Measurements from ENCODE around the gene BRS3. TPM values are rescaled to one million over a fixed set of nuclear protein-coding genes. Genes with fewer than 3 reads are reported as not detected.

BRS3 gene
- total RNA-seq, 1 donor from 2014 or later = not detected

DNA sequence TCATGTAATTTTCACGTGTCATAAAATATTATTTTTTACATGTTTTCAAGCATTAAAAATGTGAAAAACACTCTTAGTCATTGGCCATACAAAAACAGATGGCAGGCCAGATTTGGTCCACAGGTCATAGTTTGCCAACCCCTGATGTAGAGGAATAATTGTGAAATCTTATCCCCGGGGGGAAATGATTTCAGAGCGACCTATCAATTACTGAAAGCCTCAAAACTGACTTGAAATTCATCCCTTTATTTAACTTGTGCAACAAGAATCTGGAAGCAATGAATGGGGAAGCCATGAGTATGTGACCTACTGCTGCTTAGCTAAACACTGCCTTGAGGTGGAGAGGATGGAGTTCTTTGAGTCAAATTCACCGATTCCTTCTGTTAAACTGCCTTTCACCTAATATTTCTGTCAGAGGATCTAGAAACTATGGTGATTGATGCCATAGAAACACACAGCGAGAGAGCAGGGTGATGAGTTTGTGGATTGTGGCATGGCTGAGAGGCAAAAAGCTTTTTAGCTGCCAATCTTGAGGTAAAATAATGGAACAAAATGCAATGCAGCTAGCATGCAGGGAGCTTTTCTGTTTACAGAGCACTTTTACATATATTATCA is 30.3 kb upstream of the BRS3 start:
- no peaks in the 10 kb centered on the region for H3K4me1 ChIP-seq
- DNase-seq (ENCODE audit: extremely low spot score in 2 of 2) = no peak

DNA sequence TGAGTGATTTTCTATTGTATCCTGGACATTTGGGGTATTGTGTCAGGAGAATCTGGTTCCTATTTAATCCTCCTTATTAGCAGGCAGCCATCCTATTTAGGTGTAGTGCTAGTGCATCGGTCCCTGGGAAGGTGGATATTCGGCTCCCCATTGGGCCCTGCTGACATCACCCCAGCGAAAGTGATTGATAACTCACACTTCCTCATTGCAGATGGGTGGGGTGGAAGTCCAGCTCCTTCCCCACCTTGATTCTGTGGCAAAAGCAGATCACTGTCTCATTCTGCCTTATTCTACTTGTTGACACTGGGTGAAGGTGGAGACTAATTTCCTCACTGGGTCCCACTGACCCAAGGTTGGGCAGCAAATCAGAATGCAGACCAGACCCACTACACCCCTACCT is 23.2 kb upstream of the BRS3 start:
- H3K4me1 ChIP-seq = no peaks in the 10 kb centered on the region
- no peaks in the 10 kb centered on the region for H3K27me3 ChIP-seq
- no peak overlapping the region for H3K27ac ChIP-seq
- TF ChIP-seq, protein P1, sequence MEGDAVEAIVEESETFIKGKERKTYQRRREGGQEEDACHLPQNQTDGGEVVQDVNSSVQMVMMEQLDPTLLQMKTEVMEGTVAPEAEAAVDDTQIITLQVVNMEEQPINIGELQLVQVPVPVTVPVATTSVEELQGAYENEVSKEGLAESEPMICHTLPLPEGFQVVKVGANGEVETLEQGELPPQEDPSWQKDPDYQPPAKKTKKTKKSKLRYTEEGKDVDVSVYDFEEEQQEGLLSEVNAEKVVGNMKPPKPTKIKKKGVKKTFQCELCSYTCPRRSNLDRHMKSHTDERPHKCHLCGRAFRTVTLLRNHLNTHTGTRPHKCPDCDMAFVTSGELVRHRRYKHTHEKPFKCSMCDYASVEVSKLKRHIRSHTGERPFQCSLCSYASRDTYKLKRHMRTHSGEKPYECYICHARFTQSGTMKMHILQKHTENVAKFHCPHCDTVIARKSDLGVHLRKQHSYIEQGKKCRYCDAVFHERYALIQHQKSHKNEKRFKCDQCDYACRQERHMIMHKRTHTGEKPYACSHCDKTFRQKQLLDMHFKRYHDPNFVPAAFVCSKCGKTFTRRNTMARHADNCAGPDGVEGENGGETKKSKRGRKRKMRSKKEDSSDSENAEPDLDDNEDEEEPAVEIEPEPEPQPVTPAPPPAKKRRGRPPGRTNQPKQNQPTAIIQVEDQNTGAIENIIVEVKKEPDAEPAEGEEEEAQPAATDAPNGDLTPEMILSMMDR (IDR thresholded peaks at IDR 0.05) = no peak
- TF ChIP-seq POLR2A (IDR thresholded peaks at IDR 0.05) = no peak
- TF ChIP-seq POLR2AphosphoS5 (IDR thresholded peaks at IDR 0.05; ENCODE audit: insufficient read depth in 1 of 2, low read depth in 1 of 2) = no peak
- intact Hi-C loops (cut with DNase I) = no loop called here
- no peak for DNase-seq (ENCODE audit: extremely low spot score in 2 of 2)
- no peak overlapping the region for H3K4me3 ChIP-seq
- no peaks in the 10 kb centered on the region for H3K36me3 ChIP-seq
- no peaks in the 10 kb centered on the region for H3K9me3 ChIP-seq

More for the DNA sequence above, 30.3 kb upstream of the BRS3 start:
- TF ChIP-seq, protein P1 (IDR thresholded peaks at IDR 0.05) = no peak
- TF ChIP-seq POLR2AphosphoS5 (IDR thresholded peaks at IDR 0.05; ENCODE audit: insufficient read depth in 1 of 2, low read depth in 1 of 2) (no peak), POLR2A (IDR thresholded peaks at IDR 0.05) (no peak)
- Histone ChIP-seq H3K4me3 (no peak overlapping the region), H3K9me3 (no peaks in the 10 kb centered on the region), H3K27ac (no peak overlapping the region), H3K27me3 (no peaks in the 10 kb centered on the region), H3K36me3 (no peaks in the 10 kb centered on the region)
- intact Hi-C loops (cut with DNase I) = no loop called here

- Histone ChIP-seq H3K9me3 (no peaks in the 10 kb centered on the region), H3K4me3 (no peak overlapping the region), H3K27me3 (no peaks in the 10 kb centered on the region), H3K4me1 (no peaks in the 10 kb centered on the region), H3K36me3 (no peaks in the 10 kb centered on the region), H3K27ac (no peak overlapping the region)
- intact Hi-C loops (cut with DNase I) = no loop called here
- TF ChIP-seq, protein P1 (IDR thresholded peaks at IDR 0.05) = no peak
- no peak for TF ChIP-seq POLR2AphosphoS5 (IDR thresholded peaks at IDR 0.05; ENCODE audit: insufficient read depth in 1 of 2, low read depth in 1 of 2)
- no peak for TF ChIP-seq POLR2A (IDR thresholded peaks at IDR 0.05)
- DNase-seq (ENCODE audit: extremely low spot score in 2 of 2) = no peak
These were observed 20.4 kb upstream of the BRS3 start for GRCh38 chrX:136467303-136467702.

GRCh38 chrX:136468391-136469103 is 19.2 kb upstream of the BRS3 start:
- TF ChIP-seq POLR2A (IDR thresholded peaks at IDR 0.05) (no peak), POLR2AphosphoS5 (IDR thresholded peaks at IDR 0.05; ENCODE audit: insufficient read depth in 1 of 2, low read depth in 1 of 2) (no peak)
- TF ChIP-seq, protein P1 (IDR thresholded peaks at IDR 0.05) = no peak
- H3K4me1 ChIP-seq = no peaks in the 10 kb centered on the region
- intact Hi-C loops (cut with DNase I) = no loop called here

GRCh38 chrX:136473663-136474062 is 14.1 kb upstream of the BRS3 start:
- no peaks in the 10 kb centered on the region for H3K9me3 ChIP-seq
- no peaks in the 10 kb centered on the region for H3K36me3 ChIP-seq
- H3K27ac ChIP-seq = no peak overlapping the region
- no peak overlapping the region for H3K4me3 ChIP-seq
- DNase-seq (ENCODE audit: extremely low spot score in 2 of 2) = no peak
- no peak for TF ChIP-seq POLR2A (IDR thresholded peaks at IDR 0.05)
- TF ChIP-seq POLR2AphosphoS5 (IDR thresholded peaks at IDR 0.05; ENCODE audit: insufficient read depth in 1 of 2, low read depth in 1 of 2) = no peak
- TF ChIP-seq, protein P1 (IDR thresholded peaks at IDR 0.05) = no peak
- no peaks in the 10 kb centered on the region for H3K27me3 ChIP-seq
- H3K4me1 ChIP-seq = no peaks in the 10 kb centered on the region
- intact Hi-C loops (cut with DNase I) = no loop called here

More at GRCh38 chrX:136468391-136469103, 19.2 kb upstream of the BRS3 start:
- Histone ChIP-seq H3K9me3 (no peaks in the 10 kb centered on the region), H3K27ac (no peak overlapping the region), H3K36me3 (no peaks in the 10 kb centered on the region), H3K4me3 (no peak overlapping the region), H3K27me3 (no peaks in the 10 kb centered on the region)
- DNase-seq (ENCODE audit: extremely low spot score in 2 of 2) = no peak

Measured in vagina (tissue), 2 donors.